NCI-H2227 (cell line): Measurements from ENCODE around the gene FAM90A1.
"Not testable (repeated sequence)": the region's sequence is repeated elsewhere in the genome, so short reads cannot be mapped to it uniquely, and the experiment has no call there.

Source experiments
- DNase-seq: peaks from one replicate; lab custom pipeline; 2025; ENCODE audit not compliant: unreplicated experiment; lab: John Stamatoyannopoulos, UW

The FAM90A1 gene

GRCh38 chr12:8233935-8234495 lies 6.6 kb upstream of the FAM90A1 start:
- DNase-seq: not testable (repeated sequence)

GRCh38 chr12:8233300-8233855 lies 6.0 kb upstream of the FAM90A1 start:
- DNase-seq: not testable (repeated sequence)

DNA sequence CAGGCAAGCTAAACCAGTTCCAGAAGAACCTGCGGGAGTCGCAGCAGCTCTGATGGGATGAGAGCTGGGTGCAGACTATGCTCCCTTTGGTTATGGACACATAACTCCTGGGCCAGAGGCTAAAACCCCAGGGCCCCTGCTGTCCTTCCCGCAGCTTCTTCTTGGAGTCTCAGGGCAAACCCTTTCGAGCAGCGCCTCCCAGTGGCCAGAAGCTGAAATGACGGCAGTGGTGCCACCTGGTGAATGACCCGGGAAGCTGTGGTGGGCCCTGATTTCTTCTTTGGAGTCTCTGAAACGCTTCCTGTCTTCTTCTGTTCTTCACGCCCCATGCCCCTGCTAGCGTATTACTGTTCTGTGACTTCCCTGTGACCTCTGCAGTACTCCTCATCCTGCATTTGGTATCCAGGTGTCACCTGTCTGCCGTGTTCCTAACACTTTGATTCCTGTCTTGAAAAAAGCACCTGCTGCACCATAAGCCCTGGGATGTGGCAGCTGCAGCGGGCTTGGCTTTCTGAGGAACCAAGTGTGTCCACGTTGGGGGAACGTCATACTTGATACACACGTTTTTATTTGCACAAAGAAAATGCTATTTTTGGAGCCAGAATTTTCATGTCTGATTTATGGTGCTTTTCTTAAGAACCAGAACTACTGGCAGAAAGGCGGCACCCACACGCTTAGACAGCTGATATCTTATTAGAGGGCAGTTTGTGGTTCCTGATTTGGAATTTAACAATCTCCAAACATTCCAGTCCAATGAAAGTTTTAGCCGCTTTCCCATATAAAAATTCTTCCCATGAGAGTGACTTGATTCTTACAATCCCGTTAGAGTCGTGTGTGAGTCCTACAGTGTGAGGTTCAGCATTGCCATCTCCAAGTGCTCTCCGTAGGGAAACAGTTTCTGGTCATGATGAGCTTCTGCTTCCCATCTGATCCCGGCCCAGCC lies 4.5 kb upstream of the FAM90A1 start:
- not testable (repeated sequence) for DNase-seq

GRCh38 chr12:8231049-8231448 lies 3.6 kb upstream of the FAM90A1 start:
- DNase-seq: not testable (repeated sequence)

DNA sequence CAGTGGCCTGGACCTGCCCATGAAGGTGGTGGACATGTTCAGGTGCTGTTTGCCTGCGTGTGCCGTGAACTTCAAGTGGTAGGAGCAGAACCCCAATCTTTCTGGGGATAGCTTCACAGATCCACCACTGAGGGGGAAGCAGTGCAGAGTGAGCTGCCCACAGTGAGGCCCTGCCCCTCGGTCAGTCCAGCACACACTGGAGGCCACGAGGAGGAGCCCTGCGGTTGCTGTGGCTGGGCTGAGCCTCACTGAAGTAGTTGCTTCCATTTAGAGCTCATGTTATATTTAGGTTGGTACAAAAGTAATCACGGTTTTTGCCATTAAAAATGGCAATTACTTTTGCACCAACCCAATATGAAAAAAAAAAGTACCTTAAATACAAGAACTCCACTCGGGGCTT lies 2.1 kb upstream of the FAM90A1 start:
- not testable (repeated sequence) for DNase-seq

DNA sequence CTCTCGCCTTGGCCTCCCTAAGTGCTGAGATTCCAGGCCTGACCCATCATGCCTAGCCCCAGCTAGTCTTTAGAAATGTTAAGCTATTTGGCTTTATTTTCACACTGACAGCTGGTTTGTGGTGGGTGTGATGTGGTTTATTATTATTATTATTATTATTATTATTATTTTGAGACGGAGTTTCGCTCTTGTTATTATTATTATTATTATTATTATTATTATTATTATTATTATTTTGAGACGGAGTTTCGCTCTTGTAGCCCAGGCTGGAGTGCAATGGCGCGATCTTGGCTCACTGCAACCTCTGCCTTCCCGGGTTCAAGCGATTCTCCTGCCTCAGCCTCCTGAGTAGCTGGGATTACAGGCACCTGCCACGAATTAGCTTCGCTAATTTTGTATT lies 1.2 kb upstream of the FAM90A1 start:
- not testable (repeated sequence) for DNase-seq

GRCh38 chr12:8227732-8228077 lies 287 bp upstream of the FAM90A1 start:
- not testable (repeated sequence) for DNase-seq

GRCh38 chr12:8226355-8226754 lies 1.1 kb downstream of the FAM90A1 start:
- DNase-seq: no peak

DNA sequence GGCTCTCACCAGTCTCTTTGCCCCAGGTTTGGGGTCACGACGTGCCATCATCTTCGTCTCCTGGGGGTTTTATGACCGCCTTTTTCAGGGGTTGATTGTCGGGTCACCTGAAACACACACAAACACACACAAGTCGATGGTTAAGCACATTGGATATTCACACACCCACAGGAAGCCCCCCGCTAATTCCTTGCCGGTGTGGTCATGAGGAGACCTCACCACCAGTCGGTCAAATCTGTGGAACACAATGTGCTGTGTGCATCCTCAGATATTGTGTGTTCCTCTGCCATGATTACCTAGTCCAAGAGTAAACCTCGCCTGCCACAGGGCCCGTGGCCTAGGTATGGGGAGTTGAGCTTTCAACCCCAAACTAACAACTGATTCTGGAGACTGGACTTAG lies 2.6 kb downstream of the FAM90A1 start:
- DNase-seq: not testable (repeated sequence)

GRCh38 chr12:8223646-8224045 lies 3.8 kb downstream of the FAM90A1 start:
- DNase-seq: not testable (repeated sequence)

DNA sequence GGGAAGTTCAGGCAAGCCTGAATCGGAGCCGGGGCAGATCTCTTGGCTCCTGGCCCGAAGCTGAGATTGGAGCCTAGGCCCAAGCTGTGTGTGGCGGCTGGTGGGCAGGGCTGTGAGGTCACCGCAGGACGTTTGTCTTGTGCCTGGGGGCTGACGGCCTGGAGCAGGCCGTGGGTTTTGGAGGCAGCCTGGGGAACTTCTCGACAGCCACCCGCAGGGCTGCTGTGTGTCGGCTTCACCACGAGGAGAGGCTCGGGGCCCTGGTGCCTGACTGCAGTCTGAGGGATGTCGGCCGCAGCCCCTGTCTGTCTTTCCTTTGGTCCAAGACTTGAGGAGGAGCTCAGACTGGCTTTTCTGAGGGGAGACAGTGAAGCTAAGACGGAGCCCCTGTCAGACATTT lies 5.1 kb downstream of the FAM90A1 start:
- DNase-seq: not testable (repeated sequence)

DNA sequence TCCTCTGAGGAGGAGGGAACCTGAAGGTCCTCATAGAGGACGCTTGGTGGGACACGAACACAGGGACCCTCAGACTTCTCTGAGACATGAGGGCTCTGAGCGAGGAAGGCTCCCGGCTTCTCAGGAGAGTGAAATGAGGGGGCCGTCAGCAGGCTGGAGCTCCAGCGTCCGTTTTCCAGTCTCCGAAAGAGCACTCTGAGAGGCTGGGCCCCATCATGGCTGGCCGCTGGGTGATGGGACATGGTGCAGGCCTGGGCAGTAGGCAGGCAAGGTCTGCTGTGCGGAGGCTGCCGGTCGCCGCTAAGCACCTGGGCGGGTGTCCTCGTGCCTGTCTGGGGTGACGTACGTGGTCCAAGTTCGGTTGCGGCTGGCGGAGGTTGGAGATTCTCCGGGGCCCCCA lies 5.6 kb downstream of the FAM90A1 start:
- not testable (repeated sequence) for DNase-seq

DNA sequence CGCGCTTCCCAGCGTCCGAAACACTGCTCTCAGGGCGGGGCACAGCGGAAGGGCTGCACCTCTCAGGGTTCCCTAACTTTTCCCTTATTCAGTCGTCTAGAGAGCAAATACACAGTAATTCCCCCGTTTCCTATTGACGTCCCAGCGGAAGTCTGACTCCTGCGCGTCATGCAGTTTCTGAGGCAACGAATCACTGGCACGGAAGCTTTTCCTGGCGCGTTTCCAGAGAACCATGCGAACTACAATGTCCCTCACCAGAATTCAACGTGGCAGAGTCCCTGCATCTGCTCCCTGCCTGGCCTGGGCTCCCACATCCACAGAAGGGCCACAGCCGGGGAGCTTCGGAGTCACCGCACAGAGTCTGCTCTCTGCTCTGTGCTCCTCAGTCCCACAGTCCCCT lies 6.0 kb downstream of the FAM90A1 start:
- not testable (repeated sequence) for DNase-seq

GRCh38 chr12:8218711-8219382 lies 8.6 kb downstream of the FAM90A1 start:
- not testable (repeated sequence) for DNase-seq

DNA sequence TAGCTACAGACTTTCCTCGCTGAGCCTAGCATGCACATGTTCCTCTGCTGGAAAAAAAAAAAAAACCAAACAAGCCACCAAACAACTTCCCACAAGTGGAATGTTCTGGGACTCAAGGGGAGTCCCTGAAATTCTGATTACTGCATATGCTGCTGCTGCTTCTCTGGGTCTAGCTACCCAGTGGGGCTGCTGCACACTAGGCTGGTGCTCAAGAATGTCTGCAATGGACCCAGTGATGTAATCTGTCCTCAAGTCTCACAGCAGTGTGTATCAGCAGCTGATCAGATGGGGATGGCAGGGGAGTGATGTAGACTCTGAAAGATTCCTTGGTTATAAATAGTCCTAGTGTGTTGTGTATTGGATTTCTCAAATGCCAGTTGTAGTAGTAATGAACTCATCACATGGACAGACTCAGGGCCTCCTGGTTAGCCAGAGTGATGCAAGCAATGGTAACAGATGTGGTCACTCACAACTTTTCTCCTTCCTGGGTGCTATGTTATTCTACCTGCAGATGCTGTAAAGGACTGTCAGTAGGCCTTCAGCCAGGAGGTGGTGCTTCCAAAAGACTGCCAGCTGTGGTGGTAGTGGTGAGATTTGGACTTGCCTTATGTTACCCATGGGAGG lies 29.6 kb downstream of the FAM90A1 start:
- not testable (repeated sequence) for DNase-seq

GRCh38 chr12:8188088-8188487 lies 39.3 kb downstream of the FAM90A1 start:
- not testable (repeated sequence) for DNase-seq

- not testable (repeated sequence) for DNase-seq
Observed at GRCh38 chr12:8184206-8184605, 43.2 kb downstream of the FAM90A1 start.

- not testable (repeated sequence) for DNase-seq
Observed at GRCh38 chr12:8183346-8183745, 44.1 kb downstream of the FAM90A1 start.

DNA sequence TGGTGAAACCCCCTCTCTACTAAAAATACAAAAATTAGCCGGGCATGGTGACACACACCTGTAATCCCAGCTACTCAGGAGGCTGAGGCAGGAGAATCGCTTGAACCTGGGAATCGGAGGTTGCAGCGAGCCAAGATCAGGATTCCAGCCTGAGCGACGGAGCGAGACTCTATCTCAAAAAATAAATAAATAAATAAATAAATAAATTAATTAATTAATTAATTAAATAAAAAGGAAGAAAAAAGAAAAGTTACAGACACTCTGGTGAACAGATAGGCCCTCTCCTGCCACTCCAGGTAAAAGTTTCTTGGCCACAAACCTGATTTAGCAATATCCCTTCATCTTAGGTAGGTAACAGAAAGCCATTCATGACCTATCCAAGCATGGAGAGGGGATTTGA lies 44.5 kb downstream of the FAM90A1 start:
- DNase-seq: not testable (repeated sequence)

- DNase-seq: not testable (repeated sequence)
Observed at GRCh38 chr12:8181271-8181670, 46.1 kb downstream of the FAM90A1 start.
